Fibroblast of the aortic adventitia (primary cell): ENCODE measurements around the gene SLC30A9. TPM values are rescaled to one million over a fixed set of nuclear protein-coding genes. Genes with fewer than 3 reads are reported as not detected.

Source experiments
- DNase-seq: peaks from one replicate; pipeline ENCODE4 v3.0.0-alpha.2; 2010; ENCODE audit warnings: low read depth
- H3K4me3 ChIP-seq: 2 replicates; pipeline ENCODE4 v1.5.1; 2011; ENCODE audit warnings: low read depth, mild to moderate bottlenecking, control low read depth, low read length, moderate library complexity
- total RNA-seq: library from RNA; depleted of rRNA; stranded (reverse); fragments of >200 nt; gene quantifications from 2 replicates; pipeline ENCODE4 v1.2.3, GENCODE V29; 2012; ENCODE audit warnings: low replicate concordance
- TF ChIP-seq, protein P1 (sequence below): IDR thresholded peaks from 2 replicates; pipeline ENCODE4 v1.5.1; 2011; ENCODE audit warnings: mild to moderate bottlenecking, low read length, control low read depth, inconsistent platforms; ENCODE audit not compliant: insufficient read depth

The SLC30A9 gene
- total RNA-seq, 1 donor = 62.4 TPM

DNA sequence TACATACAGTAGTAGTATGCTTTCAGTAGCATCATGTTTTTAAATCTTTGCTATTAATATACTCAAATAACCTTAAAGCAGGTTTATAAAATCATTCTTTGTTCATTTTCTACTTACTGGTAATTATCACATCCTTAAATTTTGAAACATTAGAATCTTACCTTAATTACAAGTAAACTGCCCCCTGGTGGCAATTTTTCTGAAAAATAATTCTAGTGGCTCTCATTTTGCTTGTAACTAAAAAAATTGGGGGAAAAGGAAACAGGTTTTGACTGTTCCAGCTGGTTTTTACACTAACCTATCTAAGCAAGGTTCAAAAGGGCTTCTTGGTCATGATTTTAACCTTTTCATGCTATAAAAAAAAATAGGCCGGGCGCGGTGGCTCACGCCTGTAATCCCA lies 27.2 kb upstream of the SLC30A9 start:
- DNase-seq = peak; percentile 33
- TF ChIP-seq, protein P1, sequence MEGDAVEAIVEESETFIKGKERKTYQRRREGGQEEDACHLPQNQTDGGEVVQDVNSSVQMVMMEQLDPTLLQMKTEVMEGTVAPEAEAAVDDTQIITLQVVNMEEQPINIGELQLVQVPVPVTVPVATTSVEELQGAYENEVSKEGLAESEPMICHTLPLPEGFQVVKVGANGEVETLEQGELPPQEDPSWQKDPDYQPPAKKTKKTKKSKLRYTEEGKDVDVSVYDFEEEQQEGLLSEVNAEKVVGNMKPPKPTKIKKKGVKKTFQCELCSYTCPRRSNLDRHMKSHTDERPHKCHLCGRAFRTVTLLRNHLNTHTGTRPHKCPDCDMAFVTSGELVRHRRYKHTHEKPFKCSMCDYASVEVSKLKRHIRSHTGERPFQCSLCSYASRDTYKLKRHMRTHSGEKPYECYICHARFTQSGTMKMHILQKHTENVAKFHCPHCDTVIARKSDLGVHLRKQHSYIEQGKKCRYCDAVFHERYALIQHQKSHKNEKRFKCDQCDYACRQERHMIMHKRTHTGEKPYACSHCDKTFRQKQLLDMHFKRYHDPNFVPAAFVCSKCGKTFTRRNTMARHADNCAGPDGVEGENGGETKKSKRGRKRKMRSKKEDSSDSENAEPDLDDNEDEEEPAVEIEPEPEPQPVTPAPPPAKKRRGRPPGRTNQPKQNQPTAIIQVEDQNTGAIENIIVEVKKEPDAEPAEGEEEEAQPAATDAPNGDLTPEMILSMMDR = peak; percentile 39
- H3K4me3 ChIP-seq = no peak overlapping the region

DNA sequence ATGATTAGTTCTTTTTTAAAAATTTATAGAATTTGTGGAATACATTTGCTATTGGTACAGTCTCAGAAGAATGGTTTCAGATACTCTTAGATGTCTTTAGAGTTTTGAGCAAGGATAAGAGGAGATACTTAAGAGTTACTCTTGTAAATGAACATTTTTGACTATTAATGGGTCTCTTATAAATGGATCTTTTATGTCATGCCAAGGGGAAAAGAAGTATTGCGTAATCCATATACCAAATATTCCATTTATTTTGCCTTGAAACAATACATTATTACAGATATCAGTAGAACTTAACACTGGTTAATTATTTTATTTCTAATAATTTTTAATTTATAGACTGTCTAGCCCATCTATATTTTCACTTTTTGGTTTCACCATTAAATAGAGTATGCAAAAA lies 25.9 kb upstream of the SLC30A9 start:
- DNase-seq = no peak

GRCh38 chr4:41967392-41967791 lies 22.9 kb upstream of the SLC30A9 start:
- no peak overlapping the region for H3K4me3 ChIP-seq
- DNase-seq = no peak
- TF ChIP-seq, protein P1 = no peak

More for the DNA sequence above, 25.9 kb upstream of the SLC30A9 start:
- no peak overlapping the region for H3K4me3 ChIP-seq
- TF ChIP-seq, protein P1 = no peak

DNA sequence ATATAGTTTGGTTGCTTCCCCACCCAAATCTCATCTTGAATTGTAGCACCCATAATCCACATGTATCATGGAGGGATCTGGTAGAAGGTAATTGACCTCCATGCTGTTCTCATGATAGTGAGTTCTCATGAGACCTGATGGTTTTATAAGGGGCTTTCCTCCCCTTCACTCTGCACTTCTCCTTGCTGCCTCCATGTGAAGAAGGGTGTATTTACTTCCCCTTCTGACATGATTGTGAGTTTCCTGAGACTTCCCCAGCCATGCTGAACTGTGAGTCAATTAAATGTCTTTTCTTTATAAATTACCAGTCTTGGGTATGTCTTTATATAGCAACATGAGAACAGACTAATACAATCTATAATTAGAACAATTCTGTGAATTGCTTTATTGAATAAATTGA lies 20.7 kb upstream of the SLC30A9 start:
- DNase-seq = no peak
- TF ChIP-seq, protein P1 = no peak
- H3K4me3 ChIP-seq = no peak overlapping the region

GRCh38 chr4:41975341-41975740 lies 15.0 kb upstream of the SLC30A9 start:
- TF ChIP-seq, protein P1 = no peak
- no peak for DNase-seq
- no peak overlapping the region for H3K4me3 ChIP-seq

DNA sequence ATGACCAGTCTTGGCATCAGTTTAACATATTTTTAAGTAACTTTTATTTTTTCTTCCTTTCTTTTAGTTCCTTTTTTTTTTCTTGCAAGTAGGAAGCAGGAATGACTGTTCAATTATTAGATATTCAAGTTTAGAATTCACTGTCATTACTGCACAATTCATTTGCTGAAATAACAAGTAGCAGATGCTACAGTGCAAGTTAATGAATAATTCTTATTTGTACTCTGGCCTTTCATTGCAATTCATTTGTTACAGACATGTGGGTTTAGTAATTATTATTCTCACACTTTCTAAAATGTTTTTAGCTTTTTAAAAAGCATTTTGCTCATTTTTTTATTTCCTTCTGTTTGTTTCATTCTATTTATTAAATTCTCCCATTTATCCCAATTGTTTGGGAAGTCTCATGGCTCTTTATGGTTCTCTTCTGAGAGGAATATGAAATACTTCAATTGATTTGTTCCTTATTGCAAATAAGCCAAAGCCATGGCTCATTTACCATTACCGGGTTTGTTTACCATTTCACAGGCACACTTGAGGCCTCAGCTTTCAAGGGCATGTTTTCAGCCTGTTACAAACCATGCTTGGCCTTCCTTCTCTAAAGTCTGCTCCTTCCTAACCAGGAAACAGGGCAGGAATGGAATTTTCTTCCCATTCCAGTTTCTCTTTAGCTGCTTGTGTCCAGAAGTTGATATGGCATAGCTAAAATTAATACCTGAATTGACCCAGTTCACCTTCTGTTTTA lies 13.4 kb upstream of the SLC30A9 start:
- no peak for DNase-seq
- no peak overlapping the region for H3K4me3 ChIP-seq
- TF ChIP-seq, protein P1 = no peak

DNA sequence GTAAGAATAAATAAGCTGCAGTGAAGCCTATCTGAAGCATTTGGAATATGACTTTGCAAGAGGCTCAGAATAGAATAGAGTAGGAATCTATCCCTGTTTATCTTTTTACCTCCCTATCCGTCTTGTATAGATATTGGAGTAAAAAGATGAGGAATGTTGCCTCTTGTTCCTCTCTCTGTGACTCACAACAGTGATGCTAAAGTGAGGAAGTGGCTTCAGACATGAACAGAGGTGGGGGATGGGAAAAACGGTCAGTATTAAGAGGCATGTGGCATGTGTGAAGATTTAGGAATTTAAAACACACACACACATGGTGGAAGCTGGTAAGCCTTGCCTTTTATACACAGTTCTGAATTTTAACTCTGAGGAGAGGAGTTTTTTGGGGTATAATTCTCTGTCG lies 12.6 kb upstream of the SLC30A9 start:
- no peak for DNase-seq
- no peak overlapping the region for H3K4me3 ChIP-seq
- TF ChIP-seq, protein P1 = no peak
